Pulmonary artery endothelial cell (primary cell): Measurements from ENCODE around the gene OSMR. TPM values are rescaled to one million over a fixed set of nuclear protein-coding genes. Genes with fewer than 3 reads are reported as not detected.

Experiments
- DNase-seq: peaks from one replicate; pipeline ENCODE4 v3.0.0-alpha.2; 2011; ENCODE audit warnings: low read depth, low spot score
- total RNA-seq: library from RNA; depleted of rRNA; stranded (reverse); fragments of >200 nt; gene quantifications from 2 replicates; pipeline ENCODE4 v1.2.3, GENCODE V29; 2014

OSMR gene
- total RNA-seq, 1 donor from 2014 or later = 17.0 TPM

- no peak for DNase-seq
These were observed 25.3 kb downstream of the OSMR start for GRCh38 chr5:38871058-38871605.

DNA sequence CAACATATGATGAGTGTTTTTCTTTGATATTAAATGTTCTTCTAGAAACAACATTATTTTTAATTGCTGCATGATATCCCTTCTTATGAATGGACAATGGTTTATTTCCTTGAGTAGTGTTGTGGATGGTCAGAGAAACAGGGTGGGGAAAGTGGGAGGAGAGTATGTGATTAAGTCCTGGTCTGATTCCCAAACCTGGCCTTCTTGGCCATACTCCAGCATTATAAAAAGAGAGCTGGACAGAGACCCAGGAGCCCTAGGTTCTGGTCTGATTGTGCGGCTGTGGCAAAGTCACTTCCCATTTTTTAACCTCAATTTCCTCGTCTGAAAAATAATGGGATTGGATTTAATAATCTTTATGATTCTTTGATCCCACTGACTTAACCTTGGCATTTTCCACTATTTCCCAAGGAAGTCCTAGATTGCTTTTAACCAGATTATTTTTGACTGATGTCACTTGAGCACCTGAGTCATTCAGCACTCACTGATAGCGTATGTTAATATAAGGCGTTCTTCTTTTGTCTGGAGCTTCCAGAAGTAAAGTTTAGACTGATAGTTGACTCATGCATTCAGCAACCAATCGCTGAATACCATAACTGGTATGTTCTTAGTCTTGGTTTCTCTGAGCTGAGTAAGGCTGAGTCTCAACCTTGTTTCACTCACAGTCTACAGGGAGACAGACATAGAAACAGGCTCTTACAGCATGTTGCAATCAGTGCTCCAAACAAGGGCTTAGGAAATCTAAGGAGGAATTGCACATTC lies 26.2 kb downstream of the OSMR start:
- peak; percentile 70 for DNase-seq

- DNase-seq = no peak
These were observed 27.0 kb downstream of the OSMR start for GRCh38 chr5:38872826-38873225.

DNA sequence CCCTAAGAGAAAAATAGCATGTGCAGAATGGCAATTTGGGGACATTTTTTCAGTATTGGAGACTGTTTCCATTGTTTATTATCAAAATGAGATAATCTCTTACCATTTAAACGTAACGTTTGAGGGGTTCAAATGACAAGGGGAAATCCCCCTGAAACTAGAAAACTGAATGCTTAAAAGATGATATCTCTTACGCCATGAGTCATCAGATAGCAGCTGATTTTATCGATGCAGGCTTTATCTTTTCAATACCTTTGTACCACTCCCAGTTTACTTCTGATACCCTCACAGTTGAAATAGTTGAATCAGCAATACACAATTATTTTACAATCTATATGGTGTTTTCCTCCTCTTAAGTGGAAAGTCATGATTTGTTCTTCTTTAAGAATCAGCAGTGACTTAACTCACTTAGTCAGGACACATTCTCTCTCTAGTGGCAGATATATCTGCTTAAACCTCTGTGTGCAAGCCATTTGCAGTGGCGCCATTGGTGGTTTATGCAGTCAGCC lies 29.2 kb downstream of the OSMR start:
- no peak for DNase-seq

GRCh38 chr5:38878391-38879077 lies 32.7 kb downstream of the OSMR start:
- no peak for DNase-seq

- no peak for DNase-seq
These were observed 33.3 kb downstream of the OSMR start for GRCh38 chr5:38879078-38879460.

- DNase-seq = no peak
These were observed 38.0 kb downstream of the OSMR start for GRCh38 chr5:38883842-38884241.

GRCh38 chr5:38885208-38885607 lies 39.4 kb downstream of the OSMR start:
- DNase-seq = no peak

DNA sequence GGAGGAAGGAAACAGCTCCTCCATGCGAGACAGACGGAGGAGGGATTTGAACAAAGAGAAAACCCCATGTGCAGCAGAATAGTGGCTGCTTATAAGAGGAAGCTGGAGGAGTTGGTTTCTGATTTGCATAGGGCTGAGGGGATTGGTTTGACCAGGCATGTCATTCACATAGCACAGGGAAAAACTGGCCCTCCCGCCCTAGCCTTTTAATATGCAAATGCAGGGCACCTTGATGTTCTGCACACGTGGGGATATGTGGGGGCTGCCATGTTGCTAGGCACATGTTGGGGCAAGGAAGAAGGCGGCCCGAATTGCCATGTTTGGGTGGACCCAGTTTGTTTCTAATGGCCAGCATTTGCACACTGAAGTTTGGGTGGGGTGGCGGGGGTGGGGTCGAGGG lies 42.2 kb downstream of the OSMR start:
- no peak for DNase-seq

GRCh38 chr5:38889424-38889823 lies 43.6 kb downstream of the OSMR start:
- no peak for DNase-seq

DNA sequence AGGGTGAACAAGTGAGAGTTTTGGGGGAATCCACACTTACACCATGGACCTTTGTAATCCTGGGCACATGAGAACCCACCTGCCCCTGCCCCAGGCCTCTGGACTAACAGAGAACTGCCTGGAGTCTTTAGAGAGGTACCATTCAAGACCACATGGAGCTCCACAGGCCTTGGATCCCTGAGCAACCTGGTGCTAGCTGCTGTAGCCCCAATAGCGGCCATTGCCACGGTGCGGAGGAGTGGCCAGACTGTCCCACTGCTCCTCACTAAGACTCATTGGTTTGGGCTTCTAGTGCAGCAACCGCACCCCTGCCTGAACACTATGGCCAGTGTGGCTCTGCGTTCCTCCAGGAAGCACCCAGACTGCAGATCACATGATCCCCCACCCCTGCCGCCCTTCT lies 45.8 kb downstream of the OSMR start:
- DNase-seq = no peak

- no peak for DNase-seq
These were observed 46.6 kb downstream of the OSMR start for GRCh38 chr5:38892363-38892762.

GRCh38 chr5:38896760-38897159 lies 50.9 kb downstream of the OSMR start:
- no peak for DNase-seq

- DNase-seq = no peak
These were observed 54.1 kb downstream of the OSMR start for GRCh38 chr5:38899936-38900335.

DNA sequence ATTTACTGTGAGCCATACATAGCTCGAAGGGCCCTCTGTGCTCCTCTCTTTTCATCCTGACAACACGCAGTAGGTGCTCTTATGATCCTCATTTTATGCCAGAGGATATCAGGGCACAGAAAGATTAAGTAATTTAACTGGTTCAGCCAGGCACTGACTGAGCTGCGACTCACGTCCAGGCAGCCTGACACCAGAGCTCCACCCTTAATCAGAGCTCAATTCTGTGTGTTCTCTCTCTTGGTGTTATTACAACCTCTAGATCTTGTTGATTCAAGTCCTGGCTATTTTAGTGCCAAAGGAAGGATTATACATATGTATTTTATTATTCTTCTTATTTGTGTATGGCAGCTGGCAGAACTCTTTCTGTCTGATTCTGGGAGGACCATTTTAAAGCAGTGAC lies 59.7 kb downstream of the OSMR start:
- no peak for DNase-seq

DNA sequence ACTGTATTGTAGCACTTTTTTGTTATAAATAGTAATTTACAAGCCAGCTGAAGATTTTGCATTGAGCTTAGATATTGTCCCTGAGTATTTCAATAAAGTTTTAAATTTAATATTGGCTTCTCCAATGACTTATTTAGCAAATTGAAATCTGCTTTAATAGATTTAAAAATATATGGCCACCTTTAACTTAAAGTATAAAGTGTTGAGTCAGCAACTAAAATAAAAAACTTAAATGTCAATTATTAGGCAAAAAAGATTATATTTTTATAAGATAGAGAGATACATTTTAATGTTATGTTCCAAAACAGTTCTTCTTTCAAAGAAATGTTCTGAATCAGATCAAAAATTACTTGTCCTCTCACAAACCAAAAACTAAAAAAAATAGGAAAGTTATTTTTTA lies 60.7 kb downstream of the OSMR start:
- DNase-seq = no peak

DNA sequence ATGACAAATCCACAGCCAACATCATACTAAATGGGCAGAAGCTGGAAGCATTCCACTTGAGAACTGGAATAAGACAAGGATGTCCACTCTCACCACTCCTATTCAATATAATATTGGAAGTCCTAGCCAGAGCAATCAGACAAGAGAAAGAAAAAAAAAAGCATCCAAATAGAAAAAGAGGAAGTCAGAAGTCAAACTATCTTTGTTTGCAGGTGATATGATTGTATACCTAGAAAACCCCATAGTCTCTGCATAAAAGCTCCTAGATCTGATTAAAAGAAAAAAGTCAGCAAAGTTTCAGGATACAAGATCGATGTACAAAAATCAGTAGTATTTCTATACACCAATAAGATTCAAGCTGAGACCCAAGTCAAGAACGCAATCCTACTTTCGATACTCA lies 66.1 kb downstream of the OSMR start:
- no peak for DNase-seq

- DNase-seq = no peak
These were observed 67.9 kb downstream of the OSMR start for GRCh38 chr5:38913714-38914113.

DNA sequence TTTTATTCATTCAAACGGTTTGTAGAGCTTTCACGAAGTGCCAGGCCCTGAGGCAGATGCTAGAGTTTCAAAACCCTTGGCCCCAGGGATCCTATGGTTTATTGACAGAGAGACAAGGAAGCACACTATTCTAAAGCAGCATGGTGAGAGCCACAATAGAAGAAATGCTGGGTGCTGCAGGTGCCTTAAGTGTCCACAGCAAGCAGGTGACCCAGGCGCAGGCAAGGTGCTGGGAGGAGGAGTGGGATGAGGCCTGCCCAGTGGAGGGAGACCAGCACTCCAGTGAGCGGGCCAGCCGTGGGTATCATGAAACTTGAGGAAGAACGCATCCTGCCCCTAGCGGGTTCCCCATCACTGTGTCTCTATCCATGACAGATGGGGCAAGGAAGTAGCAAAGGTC lies 71.0 kb downstream of the OSMR start:
- DNase-seq = no peak

DNA sequence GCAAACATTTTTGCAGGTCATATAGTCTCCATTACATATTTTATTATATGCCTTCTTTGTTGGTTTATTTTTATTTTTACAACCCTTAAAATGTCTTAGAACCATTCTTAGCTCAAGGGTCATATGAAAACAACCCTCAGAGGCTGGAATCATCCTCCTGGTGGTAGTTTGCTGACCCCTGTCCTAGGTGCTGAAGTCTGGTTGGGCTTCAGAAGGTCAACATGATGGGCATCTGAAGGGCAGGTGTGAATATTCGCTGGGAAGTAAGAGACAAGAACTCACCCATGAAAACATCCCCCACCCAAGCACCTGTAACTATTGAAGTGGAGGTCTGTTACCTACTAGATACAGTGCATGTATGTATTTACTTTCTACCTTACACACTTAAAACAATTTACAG lies 75.4 kb downstream of the OSMR start:
- DNase-seq = no peak

GRCh38 chr5:38922199-38922598 lies 76.4 kb downstream of the OSMR start:
- no peak for DNase-seq

- DNase-seq = no peak
These were observed 78.0 kb downstream of the OSMR start for GRCh38 chr5:38923661-38924451.
